HG03457 (cell line): ENCODE measurements around the gene HRH3.

Source experiments
- ATAC-seq: cut with Tn5 transposase; IDR thresholded peaks from one replicate; pipeline ENCODE4 v1.9.1; 2021; ENCODE audit warnings: moderate number of reproducible peaks; ENCODE audit not compliant: unreplicated experiment

HRH3 gene

DNA sequence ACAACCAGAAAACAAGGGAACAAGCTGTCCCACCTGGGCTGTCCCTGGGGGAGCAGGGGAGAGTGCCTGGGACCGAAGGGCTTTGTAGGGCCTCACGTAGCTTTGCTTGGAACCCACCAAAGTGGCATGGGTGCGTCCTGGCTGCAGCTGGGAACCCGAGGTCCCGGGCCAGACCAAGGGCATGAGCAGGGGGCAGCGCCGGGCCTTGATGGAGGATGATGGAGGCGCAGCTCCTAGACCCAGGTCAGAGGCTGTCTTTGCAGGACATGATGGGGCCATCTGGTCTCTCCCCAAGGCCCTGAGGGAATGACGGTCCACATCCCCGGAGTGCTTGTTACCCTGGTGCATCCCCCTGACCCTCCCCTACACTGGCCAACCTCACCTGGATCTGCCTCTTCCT is 10.6 kb upstream of the HRH3 start:
- ATAC-seq: no peak

DNA sequence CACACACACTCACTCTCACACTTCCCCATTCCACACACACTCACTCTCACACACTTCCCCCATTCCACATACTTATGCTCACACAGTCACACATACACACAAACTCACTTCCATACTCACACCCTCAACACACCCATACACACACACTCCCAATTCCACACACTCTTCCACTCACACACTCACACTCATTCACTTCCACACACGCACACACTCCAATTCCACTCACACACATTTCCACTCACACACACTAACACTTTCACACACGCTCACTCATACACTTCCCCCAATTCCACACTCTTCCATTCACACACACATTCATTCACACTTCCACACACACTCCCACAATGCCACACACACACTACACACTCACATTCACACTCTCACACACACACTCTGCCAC is 10.2 kb upstream of the HRH3 start:
- no peak for ATAC-seq

DNA sequence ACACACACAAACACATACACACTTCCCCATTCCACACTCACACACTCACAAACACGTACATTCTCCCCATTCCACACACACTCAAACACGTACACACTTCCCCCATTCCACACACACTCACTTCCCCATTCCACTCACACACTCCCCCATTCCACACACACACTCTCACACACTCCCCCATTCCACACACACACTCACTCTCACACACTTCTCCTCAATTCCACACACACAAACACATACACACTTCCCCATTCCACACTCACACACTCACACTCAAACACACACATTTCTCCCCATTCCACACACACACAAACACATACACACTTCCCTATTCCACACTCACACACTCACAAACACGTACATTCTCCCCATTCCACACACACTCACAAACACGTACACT is 9.6 kb upstream of the HRH3 start:
- ATAC-seq: no peak

DNA sequence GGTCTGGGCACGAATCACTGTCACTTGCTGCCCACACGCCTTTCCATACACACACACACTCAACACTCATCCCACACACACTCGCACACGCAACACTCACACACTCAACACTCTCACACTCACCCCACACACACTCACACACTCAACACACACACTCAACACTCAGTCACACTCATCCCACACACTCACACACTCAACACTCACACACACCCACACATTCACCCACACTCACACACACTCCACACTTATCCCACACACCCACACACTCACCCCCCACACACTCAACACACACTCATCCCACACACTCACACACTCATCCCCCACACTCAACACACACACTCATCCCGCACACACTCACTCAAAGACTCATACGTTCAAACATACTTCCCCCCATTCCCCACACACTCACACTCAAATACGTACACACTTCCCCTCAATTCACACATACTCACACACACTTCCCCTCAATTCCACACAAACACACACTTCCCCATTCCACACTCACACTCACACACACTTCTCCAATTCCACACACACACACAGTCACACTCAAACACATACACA is 9.0 kb upstream of the HRH3 start:
- no peak for ATAC-seq

DNA sequence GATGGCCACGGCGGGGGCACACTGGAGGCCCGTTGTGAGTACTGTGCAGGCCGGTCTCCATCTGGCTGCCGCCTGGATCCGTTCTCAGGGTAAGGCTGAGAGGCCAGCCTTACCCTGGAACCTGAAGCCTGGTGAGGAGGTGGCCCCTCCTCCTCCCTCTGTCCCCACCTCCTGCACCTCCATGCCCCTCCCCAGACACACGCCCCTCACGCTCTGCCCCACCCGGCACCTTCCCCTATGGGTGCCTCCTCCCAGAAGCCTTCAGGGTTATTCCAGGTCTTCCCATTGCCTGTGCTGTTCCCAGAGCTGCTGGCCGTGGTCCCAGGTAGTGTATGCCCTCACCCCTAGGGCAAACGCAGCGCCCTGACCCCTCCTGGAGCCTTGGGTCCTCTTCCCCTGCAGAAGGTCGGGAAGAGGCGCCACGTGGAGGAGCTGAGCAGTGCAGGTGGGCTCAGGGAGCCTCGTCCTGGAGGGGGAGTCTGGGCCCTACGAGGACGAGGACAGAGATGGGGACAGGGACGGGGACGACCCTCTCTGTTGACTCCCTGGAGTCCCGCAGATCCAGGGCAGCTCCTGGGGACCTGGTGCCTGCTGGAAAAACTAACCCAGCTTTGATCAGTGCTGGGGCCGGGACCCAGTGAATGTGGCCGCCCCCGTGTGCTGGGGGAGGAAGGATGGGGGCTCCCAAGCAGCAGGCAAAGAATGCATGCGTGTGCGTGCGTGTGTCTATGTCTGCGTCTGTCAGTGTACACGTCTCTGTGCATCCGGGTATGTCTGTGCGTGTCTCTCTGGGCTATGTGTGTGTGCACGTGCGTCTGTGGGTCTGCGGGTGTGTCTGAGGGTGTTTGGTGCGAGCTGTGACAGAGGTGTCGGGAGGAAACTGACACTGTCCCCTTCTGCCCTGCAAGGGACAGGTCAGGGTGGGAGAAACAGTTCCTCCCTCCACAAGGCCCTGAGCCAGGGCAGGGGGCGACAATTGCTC is 8.2 kb upstream of the HRH3 start:
- no peak for ATAC-seq

DNA sequence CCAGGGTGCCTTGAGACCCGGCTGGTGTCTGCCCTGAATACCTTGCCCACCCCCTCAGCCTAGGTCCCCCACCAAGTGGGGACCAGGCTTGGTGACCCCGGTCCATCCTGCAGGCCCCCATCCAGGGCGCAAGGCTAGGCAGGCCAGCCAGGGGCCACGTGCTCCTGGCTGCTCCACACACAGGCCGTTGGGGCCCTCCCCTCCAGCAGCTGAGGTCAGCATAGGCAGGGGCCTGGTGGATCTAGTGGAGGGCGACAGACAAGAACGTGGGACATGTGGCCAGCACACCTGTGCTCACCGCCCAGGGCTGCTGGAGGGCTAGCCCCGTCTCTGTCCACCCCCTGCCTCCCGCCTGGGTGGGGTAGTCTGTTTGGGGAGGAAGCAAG is 7.5 kb upstream of the HRH3 start:
- no peak for ATAC-seq

DNA sequence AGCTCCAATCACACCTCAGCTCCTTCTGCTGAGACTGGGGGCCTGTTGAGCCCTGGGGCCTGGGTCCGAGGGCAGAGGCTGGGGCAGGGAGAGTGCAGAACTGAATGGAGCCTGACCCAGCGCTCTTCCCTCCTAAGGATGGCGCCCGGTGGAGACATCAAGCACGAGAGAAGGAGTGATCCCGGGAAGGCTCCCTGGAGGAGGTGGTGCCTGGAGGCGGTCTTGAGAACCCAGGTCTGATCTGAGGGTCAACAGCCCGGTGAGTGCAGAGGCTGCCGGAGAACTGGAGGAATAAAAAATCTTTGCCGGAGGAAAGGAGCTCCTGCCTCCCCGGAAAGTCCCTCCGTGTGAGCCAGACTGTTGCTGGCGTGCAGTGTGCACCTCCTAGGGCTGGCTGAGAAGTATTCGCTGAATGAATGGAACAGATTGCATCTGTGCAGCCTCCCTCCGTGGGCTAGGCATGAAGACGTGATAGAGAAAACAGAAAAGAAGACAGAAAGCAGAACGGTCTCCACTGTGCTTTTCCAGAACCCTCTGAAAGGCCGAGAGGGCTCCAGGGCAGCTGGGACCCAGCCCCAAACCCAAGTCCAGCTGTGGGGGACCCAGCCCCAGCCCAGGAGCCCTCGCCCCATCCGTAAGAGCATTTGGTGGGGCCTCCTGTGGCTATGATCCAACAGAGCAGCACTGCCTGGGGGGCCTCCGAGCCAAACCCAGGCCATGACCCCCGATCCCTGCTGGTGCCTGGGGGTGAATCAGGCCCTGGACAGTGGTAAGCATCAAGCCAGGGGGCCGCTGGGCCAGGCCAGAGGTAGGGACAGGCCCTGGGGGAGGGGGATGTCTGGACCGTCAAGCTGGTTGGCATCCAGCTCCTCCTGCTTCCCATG is 6.9 kb upstream of the HRH3 start:
- no peak for ATAC-seq

DNA sequence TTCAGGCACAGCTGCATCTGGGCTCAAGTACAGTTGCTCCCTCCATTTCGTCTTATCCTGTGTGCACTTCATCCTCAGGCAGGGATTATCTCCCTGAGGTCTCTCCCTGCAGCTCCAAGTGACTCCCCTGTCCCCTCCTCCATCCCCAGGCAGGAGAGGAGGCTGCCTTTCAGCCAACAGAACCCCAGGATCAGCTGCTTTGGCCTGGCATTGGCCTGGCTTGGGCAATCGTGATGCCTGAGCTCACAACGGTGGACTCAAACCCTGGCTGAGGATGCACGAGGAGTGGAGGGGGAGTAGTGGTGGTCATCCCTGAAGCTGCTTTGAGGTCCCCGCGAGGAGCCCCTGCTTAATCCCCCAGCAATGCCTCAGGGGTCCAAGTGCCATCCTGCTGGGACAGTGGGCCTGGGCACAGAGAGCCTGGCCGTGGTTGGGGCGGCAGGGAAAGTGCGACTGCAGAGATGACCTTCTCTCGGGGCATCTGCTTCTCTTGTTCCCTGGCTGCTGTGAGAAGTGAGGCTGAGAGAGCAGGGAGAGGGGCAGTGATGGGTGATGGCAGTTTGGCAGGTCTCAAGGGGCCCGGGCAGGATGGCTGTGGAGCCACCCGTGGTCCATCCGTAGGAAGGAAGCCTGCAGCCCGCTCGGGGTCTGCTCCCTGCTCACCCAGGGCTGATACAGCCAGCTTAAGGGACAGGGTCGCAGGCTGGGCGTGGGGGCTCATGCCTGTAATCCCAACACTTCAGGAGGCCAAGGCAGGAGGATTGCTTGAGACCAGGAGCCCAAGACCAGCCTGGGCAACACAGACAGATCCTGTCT is 6.0 kb upstream of the HRH3 start:
- no peak for ATAC-seq

DNA sequence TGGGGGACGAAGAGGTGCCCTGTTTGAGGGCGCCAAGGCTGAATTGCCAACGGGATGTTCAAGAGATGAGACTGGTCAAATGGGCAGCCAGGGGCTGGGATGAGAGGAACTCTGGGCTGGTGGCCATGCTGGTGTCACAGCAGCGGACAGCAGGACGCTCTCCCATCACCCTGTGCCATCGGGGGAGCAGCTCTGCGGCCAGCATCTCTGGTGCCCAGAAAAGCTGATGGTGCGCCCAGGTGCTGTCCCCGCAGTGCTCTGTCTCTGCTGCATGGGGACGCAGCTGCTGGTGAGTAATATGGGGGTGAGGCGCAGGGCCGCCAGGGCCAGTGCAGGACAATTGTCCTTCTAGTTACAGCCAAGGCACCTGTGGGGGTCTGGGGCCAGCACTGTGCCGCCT is 4.9 kb upstream of the HRH3 start:
- ATAC-seq: no peak

DNA sequence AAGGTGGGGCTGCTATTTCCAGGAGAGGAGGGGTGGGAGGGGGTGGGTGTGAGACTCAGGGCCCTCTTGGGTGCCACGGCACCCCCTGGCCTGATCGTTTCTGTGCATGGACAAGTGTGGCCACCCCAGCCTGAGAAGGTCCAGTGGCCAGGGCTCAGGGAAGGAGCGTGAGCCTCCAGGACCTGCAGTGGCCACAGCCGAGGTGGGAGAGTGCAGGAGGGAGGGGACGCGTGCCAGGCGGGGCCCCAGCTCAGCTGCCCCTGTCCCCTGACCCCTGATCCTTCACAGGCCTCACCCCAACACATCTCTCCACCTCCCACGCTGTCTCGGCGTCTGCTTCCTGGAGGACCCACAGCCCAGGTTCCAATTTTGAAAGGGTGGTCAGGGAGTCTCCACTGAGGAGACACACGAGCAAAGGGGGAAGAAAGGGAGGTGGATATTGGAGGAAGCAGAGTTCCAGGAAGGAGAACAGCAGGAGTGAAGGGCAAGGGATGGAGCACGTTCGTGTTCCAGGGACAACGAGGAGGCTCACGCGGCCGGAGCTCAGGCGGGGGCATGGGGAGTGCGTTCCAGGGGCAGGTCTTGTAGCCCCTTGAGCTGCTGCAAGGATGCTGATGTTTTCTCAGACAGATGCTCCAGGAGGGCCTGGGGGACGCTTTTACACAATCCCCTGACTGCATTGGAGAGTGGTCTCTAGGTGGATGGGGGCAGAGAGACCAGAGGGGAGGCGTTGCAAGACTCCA is 4.2 kb upstream of the HRH3 start:
- no peak for ATAC-seq

DNA sequence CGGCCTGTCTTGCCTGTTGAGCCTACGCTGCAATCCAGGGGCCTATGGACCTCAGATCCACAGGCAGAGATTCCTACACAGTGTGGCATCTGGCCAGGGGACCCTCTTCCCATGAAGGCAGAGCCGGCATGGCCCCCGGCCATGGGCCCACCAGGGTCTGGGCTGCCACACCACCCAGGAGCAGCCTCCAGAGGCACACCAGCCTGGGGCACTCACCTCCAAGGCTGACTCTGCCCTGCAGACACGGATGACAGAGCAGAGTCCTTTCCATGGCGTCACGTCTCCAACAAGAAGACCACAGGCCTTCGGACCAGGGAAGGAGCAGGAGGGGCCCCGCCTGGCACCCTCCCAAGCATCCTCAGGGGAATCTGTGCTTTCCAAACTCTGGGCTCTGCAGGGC is 3.5 kb upstream of the HRH3 start:
- ATAC-seq: no peak

DNA sequence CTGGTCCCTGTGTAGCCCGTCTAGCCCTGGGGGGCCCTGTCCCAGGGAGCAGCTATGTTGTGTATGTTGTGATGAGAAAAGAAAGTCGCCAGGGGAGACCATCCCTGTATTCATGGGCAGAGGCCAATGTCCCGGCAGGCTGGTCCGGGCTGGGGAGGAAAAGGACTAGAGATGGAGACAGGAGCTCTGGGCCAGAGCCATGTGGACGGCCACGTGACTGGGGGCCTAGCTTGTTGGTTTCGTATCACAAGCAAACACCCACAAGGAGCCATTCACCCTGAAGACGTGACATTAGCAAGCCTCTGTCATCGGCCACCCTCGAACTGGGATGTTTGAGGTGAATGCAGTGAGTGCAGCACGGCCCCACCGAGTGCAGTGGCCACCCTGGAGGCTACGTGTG is 2.9 kb upstream of the HRH3 start:
- ATAC-seq: no peak

DNA sequence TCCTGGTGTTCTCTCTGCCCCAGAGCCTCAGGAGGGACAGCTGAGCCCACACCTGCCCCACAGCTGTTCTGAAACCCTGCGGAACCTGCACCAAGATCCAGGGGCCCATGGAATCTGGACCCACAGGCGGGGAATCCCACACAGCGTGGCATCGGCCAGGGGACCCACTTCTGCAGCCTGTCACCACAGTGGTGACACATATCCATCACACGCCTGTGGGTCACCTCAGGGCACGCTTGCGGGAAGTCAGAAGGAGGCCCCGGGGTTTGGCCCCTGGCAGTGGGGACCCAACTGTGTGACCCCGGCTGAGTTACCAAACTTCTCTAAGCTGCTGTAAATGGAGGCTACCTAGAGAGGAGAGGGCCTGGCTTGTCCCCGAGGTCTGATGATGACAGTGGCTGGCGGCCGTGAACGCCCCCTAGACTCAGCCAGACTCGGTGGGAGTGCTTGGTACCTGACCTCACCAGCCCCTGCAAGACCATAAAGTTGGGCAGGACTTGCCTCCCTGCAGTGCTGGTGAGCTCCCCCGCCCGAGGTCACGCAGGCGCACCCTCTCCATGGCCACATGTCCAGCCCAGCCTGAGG is 2.3 kb upstream of the HRH3 start:
- ATAC-seq: no peak

DNA sequence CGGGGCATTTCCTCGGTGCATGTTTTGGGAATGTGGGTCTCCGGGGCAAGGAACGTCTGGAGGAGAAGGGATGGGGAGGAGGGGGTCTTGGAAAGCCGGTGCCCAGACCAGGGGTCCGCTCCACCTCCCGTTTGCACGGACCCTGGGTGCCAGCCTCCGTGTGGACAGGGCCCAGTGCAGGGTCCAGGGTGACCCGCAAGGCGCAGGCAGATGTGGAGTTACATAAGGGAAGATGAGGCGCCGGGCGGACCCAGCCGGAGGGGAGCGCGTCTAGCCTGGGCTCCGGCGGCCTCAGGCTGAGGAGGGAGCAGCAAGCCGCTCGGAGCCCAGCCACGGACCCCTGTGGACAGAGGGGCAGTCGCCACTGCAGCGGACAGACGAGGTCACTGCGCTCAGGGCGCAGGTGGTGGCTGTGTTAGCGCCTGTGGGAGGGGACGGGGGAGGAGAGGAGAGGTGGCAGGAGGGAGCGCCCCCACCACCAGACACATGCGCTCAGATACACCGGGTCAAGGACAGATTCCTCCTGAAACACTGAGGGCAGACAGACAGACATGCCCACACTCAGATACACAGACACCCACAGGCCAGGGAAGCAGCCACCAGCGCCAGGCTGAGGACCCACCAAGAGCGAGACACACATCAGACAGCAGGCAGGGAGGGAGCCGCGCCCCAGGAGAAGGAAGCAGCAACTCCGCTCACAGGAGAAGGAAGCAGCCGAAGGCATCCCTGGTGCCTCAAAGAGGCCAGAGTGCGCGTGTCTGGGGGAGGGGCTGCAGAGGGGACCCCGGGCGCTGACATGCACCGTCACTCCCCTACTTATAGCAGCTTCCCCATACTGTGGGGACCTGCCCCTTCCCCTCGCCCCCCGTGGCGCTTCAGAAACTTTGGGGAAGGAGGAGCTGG is 839 bp upstream of the HRH3 start:
- ATAC-seq: no peak

DNA sequence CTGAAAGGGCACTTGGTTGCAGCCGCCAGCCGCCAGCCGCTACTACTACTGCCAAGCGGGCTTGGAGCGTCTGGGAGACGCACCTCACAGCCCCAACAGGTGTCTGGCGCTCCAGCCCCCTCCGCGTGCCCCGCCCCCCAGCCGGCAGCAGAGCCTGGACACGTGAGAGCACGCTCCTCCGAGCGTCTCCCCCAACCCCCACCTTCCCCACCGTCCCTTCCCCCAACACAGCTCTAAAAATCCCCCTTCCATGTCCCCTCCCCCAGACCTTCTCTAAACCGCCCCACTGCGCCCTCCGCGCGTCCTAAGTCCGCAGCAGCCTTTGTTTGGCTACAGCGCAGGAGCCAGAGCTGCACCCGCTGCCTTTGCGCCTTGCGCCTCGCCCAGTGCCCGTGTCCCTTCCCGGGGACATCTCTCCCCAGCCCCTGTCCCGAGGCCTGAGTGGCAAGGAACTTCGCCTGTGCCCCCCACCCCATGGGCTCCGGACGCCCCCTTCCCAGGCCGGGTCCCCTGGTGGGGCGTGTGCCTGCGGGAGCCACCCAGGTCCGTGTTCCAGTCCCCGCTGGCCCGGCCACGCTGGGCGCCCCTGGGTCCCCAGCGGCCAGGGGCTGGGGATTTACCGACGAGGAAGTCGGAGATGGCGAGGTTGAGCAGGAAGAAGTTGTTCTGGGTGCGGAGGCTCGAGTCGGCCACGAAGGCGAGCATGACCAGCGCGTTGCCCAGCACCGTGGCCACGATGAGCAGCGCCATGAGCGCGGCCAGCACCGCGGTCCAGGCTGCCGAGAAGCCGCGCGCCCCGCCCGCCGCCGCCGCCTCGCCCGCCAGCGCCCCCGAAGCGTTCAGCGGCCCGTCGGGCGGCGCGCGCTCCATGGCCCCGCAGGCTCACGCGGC is 732 bp downstream of the HRH3 start:
- no peak for ATAC-seq

DNA sequence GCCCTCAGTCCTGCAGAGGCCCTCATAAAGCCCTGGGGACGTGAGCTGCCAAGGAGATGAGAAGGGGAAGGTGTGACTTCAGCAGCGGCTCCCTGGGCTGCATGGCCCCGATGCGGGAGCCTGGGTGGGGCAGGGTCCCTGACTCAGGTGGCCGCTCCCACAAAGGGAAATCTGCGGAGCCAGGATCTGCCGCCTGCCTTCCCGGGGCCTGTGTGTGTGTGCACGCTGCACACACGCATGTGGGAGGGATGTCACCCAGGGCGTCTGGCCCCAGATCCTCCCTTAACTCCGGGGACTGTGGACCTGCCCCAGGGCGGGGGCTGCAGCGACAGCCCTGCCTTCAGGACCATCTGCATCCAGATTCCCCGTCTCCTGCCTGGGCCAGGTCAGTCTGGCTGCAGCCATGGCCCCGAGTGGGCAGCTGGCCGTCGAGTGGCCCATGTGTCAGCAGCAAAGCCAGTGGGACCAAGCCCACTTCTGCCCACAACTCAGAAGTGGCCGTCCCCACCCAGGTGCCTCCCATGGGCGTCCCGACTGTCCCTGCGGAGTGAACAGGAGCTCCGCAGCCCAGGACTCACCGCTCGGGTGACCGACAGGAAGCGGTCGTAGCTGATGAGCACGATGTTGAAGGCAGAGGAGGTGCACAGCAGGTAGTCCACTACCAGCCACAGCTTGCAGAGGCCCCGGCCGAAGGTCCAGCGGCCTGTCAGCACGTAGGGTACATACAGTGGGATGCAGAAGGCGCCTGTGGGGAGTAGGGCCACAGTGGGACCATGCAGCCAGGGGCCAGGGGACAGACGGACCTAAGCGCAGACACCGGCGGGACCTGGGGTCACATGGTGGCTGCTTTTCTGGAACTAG is 1.9 kb downstream of the HRH3 start:
- ATAC-seq: no peak
